HK-2 (cell line): ENCODE measurements around the gene SESN1.

Source experiments
- DNase-seq: peaks from one replicate; pipeline ENCODE4 v3.0.0-alpha.2; 2018; ENCODE audit not compliant: unreplicated experiment

Gene SESN1

GRCh38 chr6:108961077-108961476 is 133.6 kb downstream of the SESN1 start:
- no peak for DNase-seq

GRCh38 chr6:108960601-108961000 is 134.0 kb downstream of the SESN1 start:
- no peak for DNase-seq

GRCh38 chr6:108959972-108960582 is 134.6 kb downstream of the SESN1 start:
- DNase-seq = no peak

GRCh38 chr6:108958900-108959770 is 135.5 kb downstream of the SESN1 start:
- DNase-seq = no peak

DNA sequence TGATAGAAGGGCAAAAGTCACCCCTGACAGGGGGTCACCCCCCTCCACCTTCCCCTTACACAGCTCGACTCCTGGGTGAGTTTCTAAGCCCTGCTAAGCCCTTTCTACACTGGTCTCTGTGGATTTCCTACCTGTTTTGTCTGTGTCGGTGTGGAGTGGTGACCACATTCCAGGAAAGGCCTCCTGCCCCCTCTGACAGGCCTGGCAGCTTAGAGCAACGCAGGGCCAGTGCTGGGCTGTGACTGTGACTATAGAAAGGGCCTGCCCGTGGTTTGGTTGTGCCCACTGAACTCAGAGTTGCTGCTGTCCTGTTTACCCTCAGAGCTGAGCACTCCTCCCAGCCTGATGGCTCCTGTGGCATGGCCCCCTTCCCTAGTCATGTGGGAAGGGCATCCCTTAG is 137.4 kb downstream of the SESN1 start:
- DNase-seq = no peak

DNA sequence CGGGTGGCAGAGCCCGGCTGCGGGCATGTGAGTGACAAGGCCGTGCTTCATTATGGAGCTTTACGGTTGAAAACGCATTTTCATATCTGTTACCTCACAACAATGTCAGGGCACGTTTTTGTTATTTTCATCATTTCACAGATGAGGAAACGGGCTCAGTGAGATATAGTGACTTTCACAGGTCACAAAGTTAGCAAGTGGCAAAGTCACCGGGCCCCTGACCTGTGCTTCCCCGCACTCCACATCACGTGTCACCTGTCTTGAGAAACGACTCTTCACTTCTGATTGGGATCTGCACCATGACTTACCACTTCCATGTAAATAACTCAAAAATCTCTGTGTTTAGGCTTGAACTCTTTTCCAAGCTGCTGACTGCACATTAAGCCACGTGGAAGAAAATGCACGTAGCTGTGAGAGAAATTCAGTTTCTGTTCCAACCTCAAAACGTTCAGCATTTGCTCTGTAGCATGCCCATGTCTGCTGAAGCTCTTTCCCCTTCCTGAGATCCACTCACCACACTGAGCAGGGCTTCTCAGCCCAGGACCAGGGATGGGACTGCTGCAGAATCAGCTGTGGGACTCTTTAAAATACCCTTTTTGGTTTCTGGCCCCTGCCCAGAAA is 139.2 kb downstream of the SESN1 start:
- DNase-seq = no peak

DNA sequence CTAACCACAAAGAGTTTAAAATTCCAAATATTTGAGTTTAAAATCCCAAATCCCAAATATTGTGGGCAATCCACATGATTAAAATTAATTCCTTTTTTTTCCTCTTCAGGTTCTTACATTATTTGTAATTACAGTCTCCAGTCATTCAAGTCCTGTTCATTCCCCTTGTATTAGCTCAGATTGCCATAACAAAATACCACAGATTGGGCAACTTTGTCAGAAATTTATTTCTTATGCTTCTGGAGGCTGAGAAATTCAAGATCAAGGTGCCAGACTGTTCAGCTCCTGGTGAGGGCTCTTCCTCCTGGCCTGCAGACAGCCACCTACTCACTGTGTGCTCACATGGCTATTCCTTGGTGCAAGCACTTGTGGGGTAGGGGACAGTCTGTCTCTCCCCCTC is 141.0 kb downstream of the SESN1 start:
- no peak for DNase-seq

GRCh38 chr6:108952776-108953486 is 141.7 kb downstream of the SESN1 start:
- DNase-seq = no peak

DNA sequence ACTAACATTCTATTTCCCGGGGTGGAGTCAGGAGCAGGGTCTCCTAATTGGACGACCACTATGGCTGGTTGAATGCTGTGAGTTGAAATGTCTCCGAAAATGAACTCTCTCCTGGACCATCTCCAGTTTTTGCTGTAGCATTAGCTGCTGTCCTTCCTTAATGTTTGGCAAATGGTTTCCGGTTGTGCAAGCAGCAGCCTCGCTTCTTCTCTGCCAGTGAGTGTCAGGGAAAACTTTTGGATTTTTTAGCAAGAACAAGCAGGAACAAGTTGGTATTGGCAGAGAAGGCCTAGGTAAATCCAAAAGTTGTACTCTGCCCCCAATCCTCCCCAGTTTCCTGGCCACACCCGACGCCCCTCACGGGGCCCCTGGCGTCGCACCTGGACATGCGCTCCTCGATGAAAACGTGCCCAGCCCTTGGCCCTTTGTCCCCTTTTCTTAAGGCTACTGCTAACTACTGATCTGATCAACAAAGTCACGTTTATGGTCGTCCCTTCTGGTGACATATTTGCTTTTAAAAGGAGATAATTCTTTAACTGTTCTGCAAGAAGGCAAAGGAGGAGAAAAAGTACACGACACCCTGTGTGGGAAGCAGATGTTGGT is 143.2 kb downstream of the SESN1 start:
- no peak for DNase-seq

DNA sequence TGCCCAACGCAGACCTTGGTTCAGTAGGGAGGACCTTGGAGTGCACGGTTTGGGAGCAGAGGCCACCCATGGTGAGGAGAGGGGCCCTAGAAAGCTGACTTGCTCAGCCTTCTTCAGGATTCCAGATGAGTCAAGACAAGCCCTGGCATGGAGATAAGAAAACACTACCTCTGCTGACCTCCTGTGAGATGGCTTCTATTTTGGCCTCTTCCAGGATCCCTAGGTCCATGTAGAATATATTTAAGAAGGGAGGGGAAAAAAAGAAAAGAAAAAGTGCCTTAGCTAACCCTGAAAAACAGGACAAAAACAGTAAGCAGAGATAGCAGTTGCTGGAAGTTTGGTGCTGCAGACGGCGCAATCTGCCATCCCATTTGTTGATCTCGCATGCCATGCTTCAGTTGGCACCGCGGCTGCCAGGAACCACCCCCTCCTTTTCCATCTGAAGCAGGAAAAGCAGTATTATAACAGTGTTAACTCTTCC is 146.4 kb downstream of the SESN1 start:
- peak; percentile 28 for DNase-seq

- DNase-seq = peak; percentile 8
These were observed 147.4 kb downstream of the SESN1 start for GRCh38 chr6:108947114-108947854.

GRCh38 chr6:108946695-108947094 is 148.0 kb downstream of the SESN1 start:
- no peak for DNase-seq

GRCh38 chr6:108945681-108946159 is 148.9 kb downstream of the SESN1 start:
- DNase-seq = no peak

GRCh38 chr6:108944707-108945680 is 149.7 kb downstream of the SESN1 start:
- DNase-seq = no peak

GRCh38 chr6:108944071-108944470 is 150.6 kb downstream of the SESN1 start:
- DNase-seq = no peak

DNA sequence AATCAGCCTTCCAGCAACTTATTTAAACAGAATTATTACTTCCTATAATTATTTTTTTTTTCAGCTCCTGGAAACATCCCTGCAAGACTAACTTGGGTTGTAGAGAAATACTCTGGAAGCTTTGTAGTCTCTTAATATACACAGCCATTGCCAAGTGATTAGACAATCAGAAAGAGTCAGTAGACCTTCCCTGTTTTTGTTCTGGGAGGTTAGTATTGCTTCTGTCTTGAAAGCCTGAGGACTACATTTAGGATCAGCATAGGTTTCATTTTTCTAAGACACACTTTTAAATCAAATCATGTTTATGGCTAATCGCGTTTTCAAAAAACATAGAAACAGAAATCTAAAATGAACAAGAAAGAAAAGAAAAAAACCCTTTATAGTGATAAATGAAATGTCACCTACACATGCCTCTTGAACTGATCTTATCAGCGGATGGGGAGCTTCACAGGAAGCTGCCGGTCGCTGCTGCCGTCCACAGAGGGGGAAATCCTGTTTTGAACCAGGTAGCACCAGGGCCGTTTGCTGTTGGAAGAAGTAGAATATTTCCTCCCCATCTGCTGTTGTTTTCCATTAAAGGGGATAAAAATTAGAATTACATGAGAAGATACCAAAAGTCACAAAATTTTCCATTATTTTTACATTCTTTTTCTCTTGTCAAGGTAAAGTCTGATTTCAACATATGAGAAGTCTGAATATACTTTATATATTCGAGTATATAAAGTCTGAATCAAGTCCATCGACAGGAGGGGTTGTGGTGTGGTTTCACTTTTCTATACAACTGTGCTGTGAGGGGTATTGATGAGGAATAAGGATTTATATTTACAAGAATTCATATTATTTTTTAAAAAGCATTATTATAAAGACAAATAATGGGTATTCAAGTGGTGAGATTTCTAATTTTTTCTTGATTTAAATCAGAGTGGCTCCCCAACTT is 151.8 kb downstream of the SESN1 start:
- no peak for DNase-seq

DNA sequence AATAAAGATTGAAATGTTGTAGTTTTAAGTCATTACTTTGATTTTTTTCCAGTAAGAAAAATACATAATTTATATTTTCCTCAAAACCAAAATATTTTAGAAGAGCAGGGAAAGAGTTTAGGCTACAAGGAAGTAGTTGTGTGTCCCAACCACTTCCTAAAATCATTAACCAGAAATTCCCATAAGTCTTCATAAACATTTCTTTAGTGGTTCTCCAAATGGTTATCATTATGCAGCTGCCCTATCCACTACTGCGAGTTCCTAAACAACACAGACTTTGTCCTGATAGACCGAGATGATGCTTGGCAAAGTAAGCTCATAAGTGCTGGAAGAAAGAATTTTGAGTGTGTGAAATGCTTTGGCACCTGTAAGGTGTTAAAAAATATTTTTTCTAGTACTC is 152.8 kb downstream of the SESN1 start:
- DNase-seq = no peak

DNA sequence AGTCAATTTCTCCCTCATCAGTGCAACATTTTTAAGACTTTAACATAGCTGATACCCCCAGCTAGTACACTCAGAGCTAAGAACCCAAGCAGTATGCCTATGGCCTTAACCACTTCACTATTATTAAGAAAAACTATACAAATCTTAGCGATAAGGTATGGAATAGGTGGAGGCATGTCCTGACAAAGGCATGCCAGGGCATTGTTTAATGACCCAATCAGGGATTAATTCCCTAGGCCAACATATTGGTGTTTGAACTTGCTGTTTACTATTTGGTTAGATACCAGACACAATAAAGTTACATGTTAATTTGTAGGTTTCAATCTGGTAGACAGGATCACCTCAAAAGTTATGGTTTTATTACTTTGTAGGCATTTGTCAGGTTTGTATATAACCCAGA is 153.4 kb downstream of the SESN1 start:
- DNase-seq = no peak

DNA sequence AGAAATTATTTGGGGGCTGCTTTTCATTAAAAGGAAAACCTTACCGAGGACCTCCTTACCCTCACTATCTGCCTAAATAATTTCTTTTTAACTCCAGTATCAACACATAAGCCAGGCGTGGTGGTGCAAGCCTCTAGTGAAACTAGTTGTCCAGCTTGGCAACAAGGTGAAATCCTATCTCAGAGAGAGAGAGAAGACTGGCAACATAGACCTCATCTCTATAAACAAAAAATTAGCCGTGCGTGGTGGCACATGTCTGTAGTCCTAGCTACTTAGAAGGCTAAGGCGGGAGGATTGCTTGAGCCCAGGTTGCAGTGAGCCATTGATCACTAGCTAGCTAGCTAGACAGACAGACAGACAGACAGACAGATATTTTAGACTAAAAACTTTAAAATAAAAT is 153.9 kb downstream of the SESN1 start:
- no peak for DNase-seq
